AG09309 (cell line): ENCODE measurements around the gene TMED5.
"Not testable (repeated sequence)": the region's sequence is repeated elsewhere in the genome, so short reads cannot be mapped to it uniquely, and the experiment has no call there.

Source experiments
- DNase-seq: peaks from one replicate; pipeline ENCODE4 v3.0.0-alpha.2; 2010; ENCODE audit warnings: low read depth
- H3K4me3 ChIP-seq: 2 replicates; pipeline ENCODE4 v1.5.1; 2011; ENCODE audit warnings: mild to moderate bottlenecking, low read depth, low read length, moderate library complexity; ENCODE audit not compliant: control insufficient read depth
- TF ChIP-seq, protein P1 (sequence below): IDR thresholded peaks from 2 replicates; pipeline ENCODE4 v1.5.1; 2011; ENCODE audit warnings: mild to moderate bottlenecking, low read depth, low read length, inconsistent platforms; ENCODE audit not compliant: insufficient read depth, control insufficient read depth; ENCODE audit errors: missing control alignments

Gene TMED5

DNA sequence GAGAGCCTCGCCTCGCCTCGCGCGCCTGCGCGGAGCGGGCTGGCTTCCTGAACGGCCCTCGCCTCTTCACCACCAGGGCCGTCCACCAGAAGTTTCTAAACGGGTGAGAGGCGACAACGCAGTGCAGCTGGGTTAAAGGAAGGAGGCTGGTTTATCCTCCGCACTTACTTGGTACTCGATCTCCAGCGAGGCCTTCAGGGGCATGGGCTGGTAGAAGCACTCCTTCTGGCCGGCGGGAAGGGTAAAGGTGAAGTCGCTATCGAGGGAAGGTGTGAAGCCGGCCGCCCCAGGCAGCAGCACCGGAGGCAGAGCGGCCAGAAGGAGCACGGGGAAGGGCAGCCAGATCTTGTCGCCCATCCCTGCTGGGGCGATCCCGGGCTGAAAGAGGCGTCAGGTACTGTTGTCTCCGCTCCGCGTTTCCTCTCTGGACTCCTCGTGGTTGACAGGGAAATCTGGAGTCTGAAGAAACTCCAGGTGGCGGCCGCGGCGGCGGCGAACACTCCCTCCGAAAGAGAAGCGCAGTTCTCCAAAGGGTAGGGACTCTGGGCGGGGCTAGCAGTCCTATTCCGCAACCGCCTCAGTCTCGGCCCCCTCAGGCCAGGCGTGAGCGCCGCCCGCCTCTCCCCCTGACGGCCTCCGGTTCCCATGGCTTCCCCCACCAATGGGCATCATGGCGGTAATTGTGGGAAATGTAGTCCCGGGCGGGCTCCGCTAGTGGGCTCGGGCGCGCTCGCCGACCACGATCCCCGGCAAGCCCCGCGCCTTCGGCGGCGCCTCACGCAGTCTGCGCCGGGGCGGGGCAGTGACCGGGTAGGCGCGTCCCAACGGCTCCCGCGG lies at the start of gene TMED5:
TMED5 (minus strand) TSS at position 528 of the 837 bp plus-strand sequence; CDS start at position 357, 171 bp downstream.
- peak within 1 kb of the TSS; percentile 96 for H3K4me3 ChIP-seq
- TF ChIP-seq, protein P1, sequence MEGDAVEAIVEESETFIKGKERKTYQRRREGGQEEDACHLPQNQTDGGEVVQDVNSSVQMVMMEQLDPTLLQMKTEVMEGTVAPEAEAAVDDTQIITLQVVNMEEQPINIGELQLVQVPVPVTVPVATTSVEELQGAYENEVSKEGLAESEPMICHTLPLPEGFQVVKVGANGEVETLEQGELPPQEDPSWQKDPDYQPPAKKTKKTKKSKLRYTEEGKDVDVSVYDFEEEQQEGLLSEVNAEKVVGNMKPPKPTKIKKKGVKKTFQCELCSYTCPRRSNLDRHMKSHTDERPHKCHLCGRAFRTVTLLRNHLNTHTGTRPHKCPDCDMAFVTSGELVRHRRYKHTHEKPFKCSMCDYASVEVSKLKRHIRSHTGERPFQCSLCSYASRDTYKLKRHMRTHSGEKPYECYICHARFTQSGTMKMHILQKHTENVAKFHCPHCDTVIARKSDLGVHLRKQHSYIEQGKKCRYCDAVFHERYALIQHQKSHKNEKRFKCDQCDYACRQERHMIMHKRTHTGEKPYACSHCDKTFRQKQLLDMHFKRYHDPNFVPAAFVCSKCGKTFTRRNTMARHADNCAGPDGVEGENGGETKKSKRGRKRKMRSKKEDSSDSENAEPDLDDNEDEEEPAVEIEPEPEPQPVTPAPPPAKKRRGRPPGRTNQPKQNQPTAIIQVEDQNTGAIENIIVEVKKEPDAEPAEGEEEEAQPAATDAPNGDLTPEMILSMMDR: peak; percentile 23

DNA sequence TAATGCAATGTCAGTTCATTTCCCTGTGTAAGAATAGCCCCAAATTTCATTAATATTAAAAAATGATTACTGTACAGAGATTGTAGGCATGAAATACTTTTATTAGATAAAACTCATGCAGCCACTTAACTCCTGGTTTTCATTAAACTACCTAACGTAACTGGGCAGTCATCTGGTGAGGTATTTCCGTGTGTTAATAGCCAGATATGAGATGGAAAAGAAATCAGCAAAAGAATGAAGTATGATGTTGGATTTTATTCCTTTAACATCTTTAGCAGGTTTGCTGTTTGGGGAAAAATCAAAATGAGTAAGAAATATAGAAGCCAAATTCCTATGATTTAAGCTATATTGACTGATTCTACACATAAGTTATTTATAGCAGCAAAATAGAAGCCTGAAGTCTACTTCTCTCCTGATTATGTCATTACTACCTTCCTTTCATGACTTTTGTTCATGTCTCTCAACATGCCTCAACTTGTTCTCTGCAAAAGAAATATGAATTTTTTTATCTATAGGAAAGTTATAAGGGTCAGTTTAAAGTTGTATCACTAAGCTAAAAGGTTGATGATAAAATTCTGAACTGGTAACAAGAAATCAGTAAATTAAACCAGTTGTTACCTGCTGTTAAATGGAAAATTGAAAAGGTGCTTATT lies 42.9 kb upstream of the TMED5 start:
- no peak overlapping the region for H3K4me3 ChIP-seq
- TF ChIP-seq, protein P1: no peak
- DNase-seq: no peak

More for the DNA sequence above, at the start of gene TMED5:
- DNase-seq: peak; percentile 92

DNA sequence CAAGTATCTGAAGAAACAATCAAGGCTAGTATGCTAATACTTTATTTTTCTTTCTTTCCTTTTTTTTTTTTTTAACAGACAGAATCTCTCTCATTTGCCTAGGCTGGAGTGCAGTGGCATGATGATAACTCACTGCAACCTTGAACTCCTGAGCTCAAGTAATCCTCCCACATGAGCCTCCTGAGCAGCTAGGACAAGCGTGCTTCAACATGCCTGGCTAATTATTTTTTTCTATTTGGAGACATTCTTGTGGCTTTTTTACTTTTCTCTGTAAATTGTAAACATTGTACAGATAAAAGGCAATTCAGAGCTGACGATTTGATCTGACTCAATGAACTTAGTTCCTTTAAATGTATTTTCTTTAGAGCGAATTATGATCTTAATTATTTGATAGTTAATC lies 41.7 kb upstream of the TMED5 start:
- TF ChIP-seq, protein P1: no peak
- no peak overlapping the region for H3K4me3 ChIP-seq
- no peak for DNase-seq

DNA sequence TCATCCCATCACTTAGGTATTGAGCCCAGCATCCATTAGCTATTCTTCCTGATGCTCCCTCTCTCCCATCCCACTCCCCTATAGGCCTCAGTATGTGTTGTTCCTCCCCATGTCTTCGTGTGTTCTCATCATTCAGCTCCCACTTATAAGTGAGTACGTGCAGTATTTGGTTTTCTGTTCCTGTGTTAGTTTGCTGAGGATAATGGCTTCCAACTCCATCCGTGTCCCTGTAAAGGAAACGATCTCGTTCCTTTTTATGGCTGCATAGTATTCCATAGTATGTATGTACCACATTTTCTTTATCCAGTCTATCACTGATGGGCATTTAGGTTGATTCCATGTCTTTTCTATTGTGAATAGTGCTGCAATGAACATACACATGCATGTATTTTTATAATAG lies 40.5 kb upstream of the TMED5 start:
- H3K4me3 ChIP-seq, DNase-seq: not testable (repeated sequence)

DNA sequence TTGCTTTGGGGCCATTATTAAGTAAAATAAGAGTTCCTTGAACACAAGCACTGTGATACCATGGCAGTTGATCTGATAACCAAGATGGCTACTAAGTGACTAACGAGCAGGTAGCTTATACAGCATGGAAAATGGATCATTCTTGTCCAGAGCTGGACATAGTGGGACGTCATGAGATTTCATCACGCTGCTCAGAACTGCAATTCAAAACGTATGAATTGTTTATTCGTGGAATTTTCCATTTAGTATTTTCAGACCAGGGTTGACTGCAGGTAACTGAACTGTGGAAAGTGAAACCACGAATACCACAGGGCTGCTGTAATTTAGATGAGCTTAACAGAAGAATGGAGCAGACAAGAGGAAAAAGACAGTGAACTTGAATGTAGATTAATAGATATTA lies 39.2 kb upstream of the TMED5 start:
- TF ChIP-seq, protein P1: no peak
- no peak for DNase-seq
- H3K4me3 ChIP-seq: no peak overlapping the region

DNA sequence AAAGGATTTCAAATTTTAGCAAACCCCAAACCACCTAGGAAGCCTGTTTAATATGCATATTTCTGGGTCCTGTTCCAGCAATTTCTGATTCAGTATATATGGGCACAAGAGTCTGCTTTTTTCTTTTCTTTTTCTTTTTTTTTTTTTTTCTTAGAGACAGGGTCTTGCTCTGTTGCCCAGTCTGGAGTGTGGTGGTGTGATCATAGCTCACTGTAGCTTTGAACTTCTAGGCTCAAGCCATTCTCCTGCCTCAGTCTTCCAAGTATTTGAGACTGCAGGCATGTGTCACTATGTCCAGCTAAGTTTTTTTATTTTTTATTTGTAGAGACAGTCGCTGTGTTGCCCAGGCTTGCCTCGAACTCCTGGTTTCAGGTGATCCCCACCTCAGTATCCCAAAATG lies 35.1 kb upstream of the TMED5 start:
- DNase-seq: no peak
- TF ChIP-seq, protein P1: no peak
- no peak overlapping the region for H3K4me3 ChIP-seq

DNA sequence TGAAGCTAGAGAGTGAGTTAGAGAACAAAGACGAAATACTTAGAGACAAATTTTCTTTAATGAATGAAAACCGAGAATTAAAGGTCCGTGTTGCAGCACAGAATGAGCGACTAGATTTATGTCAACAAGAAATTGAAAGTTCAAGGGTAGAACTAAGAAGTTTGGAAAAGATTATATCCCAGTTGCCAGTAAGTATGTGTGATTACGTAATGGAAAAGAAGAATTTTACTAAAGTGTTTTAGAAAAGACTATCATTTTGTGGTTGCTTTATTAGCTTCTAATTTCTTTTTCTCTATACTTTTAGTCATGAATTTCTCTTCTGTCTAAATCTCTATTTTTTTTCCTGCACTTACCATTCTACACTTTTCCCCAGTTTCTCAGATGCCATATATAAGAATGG lies 27.0 kb upstream of the TMED5 start:
- TF ChIP-seq, protein P1: no peak
- H3K4me3 ChIP-seq: no peak overlapping the region
- no peak for DNase-seq
